MV-4-11 (cell line): ENCODE measurements around the gene IL27RA.
"Not testable (repeated sequence)": the region's sequence is repeated elsewhere in the genome, so short reads cannot be mapped to it uniquely, and the experiment has no call there.

Source experiments
- DNase-seq: peaks from one replicate; lab custom pipeline; 2025; lab: John Stamatoyannopoulos, UW

Gene IL27RA

DNA sequence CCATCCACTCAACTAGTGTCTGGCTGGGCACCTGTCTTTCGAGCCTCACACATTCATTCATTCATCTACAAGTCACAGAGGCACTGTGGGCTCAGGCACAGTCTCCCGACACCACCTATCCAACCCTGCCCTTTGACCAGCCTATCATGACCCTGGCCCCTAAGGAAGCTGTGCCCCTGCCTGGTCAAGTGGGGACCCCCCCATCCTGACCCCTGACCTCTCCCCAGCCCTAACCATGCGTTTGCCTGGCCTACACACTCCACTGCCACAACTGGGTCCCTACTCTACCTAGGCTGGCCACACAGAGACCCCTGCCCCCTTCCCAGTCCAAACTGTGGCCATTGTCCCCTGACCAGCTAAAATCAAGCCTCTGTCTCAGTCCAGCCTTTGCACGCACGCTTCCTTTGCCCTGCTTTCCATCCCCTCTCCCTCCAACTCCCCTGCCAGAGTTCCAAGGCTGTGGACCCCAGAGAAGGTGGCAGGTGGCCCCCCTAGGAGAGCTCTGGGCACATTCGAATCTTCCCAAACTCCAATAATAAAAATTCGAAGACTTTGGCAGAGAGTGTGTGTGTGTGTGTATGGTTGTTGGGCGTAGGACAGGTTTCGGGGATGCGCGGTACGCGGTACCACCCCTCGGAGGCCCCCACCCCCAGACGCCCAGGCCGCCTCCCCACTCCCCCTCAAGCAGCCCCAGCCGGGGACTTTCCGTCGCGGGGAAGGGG lies 404 bp upstream of the IL27RA start:
- DNase-seq: no peak

DNA sequence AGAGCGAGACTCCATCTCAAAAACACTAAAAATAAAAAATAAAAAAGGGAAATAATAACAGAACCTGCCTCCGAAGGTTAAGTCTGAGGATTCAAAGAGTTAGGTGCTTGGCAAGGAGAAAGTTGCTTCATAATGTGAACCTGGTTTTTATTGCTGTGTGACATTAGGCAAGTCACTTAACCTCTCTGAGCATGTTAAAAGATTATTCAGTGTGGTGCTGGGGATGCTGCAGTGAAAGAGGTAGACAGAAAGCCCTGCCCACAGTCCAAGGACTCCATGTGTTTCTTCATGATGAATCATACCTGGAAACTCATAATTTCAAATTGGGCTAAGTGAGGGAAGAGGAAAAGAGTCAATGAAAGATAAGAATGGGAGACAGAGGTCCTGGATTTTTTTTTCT lies 2.4 kb downstream of the IL27RA start:
- DNase-seq: no peak

DNA sequence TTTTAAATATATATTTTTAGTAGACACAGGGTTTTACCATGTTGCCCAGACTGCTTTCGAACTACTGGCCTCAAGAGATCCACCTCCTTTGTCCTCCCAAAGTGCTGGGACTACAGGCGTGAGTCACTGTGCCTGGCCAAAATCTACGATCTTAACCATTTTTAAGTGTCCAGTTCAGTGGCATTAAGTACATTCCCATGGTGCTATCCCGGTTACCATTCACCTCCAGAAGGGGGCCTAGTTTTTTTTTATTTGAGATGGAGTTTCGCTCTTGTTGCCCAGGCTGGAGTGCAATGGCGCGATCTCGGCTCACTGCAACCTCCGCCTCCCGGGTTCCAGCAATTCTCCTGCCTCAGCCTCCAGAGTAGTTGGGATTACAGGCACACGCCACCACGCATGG lies 3.6 kb downstream of the IL27RA start:
- DNase-seq: not testable (repeated sequence)

DNA sequence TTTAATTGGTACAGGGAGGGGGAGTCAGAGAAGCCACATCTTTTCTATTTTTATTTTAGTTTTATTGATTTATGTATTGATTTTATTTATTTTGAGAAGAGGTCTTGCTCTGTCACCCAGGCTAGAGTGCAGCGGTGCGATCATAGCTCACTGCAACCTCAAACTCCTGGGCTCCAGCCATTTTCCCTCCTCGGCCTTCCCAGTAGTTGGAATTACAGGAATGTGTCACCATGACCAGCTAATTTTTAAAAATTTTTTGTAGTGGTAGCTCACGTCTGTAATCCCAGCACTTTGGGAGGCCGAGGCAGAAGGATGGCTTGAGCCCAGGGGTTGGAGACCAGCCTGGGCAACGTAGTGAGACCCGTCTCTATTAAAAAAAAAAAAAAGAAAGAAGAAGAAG lies 4.1 kb downstream of the IL27RA start:
- DNase-seq: no peak

DNA sequence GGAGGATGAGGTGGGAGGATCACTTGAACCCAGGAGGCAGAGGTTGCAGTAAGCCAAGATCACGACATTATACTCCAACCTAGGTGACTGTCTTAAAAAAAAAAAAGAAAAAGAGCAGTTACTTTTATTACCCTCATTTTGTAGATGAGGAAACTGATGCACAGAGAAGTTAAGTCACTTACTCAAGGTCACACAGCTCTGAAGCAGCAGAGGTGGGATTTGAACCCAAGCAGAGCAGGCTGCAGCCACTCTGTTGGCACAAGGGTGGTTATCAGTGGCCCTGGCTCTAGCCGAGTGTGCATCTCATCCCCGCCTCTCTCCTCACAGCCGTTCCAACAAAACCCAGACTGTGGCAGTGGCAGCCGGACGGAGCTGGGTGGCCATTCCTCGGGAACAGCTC lies 7.6 kb downstream of the IL27RA start:
- DNase-seq: no peak

DNA sequence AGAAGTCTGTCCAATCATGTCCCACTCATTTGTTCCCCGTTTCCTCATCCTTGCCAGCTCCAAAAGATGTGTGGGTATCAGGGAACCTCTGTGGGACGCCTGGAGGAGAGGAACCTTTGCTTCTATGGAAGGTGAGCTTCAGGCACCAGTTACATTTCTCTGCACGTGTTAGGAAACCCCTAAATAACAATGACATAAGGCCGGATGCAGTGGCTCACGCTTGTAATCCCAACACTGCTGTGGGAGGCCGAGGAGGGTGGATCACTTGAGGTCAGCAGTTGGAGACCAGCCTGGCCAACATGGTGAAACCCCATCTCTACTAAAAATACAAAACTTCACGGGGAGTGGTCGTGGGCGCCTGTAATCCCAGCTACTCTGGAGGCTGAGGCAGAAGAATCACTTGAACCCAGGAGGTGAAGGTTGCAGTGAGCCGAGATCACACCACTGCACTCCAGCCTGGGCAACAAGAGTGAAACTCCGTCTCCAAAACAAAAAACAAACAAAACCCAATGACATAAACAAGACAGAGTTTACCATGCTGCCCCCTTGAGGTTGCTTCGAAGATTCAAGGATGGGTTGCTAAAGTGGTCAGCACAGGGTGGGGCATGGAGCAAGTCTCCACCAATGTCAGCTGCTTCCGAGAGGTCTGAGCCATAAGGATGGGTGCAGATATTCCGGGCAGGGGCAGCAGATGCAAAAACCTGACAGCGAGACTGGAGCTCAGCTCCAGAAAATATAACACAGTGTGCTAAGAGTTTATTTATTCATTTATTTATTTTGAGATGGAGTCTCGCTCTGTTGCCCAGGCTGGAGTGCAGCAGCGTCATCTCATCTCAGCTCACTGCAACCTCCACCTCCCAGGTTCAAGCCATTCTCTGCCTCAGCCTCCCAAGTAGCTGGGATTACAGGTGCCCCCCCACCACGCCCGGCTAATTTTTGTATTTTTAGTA lies 11.4 kb downstream of the IL27RA start:
- DNase-seq: peak; percentile 89

DNA sequence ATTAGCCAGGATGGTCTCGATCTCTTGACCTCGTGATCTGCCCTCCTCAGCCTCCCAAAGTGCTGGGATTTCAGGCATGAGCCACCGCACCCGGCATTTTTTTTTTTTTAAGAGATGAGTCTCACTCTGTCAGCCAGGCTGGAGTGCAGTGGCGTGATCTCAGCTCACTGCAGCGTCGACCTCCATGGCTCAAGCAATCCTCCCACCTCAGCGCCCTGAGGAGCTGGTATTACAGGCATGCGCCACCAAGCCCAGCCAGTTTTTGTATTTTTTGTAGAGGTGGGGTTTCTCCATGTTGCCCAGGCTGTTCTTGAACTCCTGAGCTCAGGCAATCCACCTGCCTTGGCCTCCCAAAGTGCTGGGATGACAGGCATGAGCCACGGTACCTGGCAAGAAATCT lies 16.3 kb downstream of the IL27RA start:
- DNase-seq: not testable (repeated sequence)

DNA sequence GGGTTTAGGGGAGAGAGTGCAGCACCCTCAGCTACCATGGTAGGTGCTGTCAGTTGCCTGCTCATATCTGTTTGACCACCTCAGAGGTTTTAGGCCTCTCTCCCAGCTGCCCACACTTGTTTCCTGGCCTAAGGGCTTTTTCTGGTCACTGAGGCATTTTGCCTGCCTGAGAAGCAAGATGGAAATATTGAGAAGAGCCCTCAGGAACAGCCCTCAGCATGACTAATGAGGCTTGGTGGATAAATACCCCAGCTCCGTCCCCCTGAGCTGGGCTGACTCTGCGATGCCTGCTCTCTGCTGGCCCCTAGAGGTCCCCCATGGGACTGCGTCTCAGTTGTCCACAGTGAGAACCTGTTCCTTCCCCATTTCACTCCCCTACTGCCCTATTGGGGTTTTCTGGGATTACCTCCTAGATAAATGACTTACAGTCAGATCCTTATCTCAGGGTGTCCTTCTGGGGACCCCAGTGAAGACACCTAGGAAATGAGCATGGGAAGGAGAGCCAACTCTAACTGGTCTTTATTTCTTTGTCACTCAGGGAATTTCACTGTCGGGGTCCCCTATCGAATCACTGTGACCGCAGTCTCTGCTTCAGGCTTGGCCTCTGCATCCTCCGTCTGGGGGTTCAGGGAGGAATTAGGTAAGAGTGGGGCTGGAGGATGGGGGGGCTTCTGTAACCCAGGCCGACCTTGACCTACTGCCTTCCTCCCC lies 17.0 kb downstream of the IL27RA start:
- DNase-seq: peak; percentile 87

DNA sequence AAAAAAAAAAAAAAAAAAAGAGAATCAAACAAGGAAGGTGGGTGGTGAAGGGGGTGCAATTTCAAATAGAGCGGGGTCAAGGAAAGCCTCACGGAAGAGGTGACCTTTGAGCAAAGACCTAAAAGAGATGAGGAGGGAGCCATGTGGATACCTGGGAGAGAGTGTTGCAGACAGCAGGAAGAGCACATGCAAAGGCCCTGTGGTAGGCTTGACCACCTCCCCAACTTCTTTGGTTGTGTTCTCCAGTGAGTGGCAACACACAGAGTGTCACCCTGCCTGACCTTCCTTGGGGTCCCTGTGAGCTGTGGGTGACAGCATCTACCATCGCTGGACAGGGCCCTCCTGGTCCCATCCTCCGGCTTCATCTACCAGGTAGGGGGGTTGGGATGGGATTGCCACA lies 18.9 kb downstream of the IL27RA start:
- no peak for DNase-seq

DNA sequence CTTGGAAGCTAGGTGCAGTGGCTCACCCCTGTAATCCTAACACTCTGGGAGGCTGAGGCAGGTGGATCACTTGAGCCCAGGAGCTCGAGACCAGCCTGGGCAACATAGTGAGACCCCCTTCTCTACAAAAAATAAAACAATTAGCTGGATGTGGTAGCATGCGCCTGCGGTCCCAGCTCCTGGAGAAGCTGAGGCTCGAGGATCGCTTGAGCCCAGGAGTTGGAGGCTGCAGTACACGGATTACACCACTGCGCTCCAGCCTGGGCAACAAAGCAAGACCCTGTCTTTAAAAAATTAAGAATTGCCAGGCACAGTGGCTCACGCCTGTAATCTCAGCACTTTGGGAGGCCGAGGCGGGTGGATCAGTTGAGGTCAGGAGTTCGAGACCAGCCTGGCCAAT lies 19.4 kb downstream of the IL27RA start:
- not testable (repeated sequence) for DNase-seq

DNA sequence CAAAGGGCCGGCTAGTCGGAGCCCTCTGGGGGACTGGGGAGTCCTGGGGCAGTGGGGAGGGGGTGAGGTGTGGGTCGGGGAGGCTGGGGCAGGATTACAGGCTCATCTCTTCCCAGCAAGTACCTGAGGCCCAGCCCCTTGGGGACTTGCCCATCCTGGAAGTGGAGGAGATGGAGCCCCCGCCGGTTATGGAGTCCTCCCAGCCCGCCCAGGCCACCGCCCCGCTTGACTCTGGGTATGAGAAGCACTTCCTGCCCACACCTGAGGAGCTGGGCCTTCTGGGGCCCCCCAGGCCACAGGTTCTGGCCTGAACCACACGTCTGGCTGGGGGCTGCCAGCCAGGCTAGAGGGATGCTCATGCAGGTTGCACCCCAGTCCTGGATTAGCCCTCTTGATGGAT lies 20.4 kb downstream of the IL27RA start:
- no peak for DNase-seq

DNA sequence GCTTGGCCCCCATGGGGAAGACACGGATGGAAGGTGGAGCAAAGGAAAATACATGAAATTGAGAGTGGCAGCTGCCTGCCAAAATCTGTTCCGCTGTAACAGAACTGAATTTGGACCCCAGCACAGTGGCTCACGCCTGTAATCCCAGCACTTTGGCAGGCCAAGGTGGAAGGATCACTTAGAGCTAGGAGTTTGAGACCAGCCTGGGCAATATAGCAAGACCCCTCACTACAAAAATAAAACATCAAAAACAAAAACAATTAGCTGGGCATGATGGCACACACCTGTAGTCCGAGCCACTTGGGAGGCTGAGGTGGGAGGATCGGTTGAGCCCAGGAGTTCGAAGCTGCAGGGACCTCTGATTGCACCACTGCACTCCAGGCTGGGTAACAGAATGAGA lies 20.9 kb downstream of the IL27RA start:
- DNase-seq: no peak

DNA sequence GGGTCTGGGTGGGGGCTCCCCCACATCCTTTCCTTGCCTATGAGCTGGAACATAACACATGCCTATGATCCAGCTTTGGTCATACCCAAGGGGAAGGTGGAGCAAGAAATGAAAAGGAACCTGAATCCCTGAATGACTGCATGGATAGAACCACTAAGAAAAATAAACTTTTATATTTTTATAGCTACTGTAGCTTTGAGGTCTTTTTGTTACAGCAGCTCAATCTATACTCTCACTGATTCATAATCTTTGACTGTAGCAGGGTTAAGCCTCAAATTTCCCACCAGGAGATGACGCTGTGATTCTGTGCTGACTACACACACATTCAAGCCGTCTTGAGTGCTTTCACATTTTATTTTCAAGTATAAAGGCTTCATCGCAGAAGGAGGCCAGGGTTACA lies 21.5 kb downstream of the IL27RA start:
- no peak for DNase-seq

DNA sequence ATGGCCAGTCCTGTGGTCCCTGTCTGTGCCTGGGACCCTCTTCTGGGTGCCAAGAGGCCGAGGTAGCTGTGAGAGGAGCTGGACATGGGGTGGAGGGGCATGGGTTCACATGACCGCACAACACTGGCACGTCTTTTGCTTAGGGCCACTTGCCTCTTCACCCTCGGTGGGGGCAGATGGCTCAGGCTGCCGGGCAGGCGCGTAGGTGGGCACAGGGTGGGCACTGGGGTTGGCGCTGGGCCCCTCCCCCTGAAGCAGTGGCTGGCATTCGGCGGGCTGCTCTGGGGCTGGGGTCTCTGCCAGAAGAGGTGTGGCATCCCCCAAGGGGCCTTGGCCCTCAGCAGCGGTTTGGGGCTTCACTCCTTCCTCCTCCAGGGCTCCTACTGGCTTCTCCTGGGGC lies 21.9 kb downstream of the IL27RA start:
- DNase-seq: no peak

DNA sequence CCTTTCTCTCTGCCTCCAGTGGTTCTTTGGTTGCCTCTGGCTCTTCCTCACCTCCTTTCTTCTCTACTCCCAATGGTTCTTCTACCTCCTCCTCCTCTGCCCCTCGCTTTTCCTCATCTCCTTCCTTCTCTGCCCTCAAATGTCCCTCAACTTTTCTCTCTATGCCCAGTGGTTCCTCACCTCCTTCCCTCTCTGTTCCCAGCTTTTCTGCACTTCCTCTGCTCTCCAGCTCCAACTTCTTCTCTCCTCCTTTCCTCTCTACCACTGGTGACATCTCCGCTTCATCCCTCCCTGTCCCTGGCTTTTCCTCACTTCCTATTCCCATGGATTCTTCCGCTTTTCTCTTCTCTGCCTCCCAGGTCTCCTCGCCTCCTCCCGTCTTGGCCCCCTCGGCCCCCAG lies 22.5 kb downstream of the IL27RA start:
- DNase-seq: no peak

DNA sequence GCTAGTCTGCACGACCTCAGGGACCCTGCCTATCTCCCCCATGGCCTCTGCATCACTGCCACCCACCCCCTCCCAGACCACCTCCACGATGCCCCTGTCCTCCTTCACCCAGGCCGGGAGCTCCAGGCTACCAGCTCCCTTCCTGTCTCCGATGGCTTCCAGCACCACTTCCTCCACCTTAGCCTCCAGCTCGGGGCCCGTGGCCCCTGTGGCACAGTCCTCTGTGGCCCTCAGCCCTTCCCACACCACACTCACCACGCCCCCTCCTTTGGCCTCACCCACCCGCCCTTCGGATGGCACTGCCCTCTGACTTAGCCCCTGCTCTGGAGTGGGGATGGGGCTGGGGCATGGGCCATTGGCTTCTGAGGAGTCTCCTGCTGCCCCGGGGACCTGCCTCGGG lies 23.2 kb downstream of the IL27RA start:
- DNase-seq: no peak

DNA sequence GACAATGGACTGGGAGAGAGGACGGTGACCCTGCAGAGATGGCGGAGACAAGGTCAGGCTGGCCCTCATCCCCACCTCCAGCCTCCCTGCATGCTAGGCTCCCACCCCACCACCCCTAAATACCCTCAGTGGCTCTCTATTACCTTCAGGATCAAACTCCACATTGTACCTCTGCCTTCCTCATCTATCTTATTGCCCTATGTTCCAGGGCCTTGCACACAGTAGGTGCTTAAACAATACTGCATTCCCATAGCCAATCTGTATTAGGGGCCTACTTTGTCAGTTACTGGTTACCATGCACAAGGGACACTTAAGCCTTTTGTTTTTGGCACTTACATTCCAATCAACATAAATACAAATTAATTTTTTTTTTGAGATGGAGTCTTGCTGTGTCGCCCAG lies 23.8 kb downstream of the IL27RA start:
- DNase-seq: no peak

DNA sequence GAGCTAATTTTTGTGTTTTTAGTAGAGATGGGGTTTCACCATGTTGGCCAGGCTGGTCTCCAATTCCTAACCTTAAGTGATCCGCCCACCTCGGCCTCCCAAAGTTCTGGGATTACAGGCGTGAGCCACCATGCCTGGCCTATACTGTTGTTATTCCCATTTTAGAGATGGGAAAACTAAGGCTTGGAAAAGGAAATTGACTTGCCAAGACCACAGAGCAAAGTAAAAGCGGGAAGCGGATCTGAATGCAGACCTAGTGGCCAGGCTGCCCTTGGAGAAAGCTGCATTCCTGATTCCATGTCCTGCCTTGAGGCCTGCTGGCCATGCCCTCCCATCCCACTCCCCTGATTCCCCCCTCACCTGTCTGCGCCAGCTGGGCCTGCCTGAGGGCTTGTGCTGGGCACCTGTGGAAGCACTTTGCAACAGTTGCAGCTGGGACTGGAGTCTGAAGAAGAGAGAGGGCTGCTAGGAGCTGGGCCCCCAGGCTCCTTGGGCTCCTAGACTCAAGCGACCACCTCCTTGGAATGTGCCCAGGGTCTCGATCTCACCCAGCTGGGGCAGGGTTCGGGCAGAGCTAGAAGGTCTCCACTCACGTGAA lies 24.6 kb downstream of the IL27RA start:
- no peak for DNase-seq

DNA sequence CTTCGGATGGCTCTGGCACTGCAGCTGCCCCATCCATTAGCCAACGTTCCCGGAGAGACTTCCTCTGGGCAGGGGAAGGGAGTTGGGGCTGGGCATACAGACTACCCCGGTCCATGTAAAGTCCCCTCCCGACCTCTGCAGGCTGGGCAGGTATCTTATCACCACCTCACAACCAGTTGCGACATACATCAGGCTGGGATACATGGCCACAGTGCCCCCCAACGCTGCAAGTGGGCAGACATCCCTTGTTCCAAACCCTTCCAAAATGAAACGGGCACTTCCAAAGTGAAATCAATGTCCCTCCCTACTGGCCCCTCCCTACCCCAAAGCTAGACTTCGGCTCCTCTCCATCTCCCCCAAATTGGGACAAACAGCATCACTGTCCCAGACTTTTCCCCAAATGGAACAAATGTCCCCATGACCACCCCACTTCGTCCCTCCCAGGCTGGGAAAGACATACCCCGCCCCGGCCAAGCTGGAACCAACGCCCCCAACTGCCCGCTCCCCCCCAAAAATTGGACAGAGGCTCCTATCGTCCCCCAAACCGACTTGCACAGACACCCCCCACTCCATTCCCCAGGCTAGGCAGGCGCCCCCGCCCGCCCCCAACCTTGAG lies 25.3 kb downstream of the IL27RA start:
- DNase-seq: no peak

DNA sequence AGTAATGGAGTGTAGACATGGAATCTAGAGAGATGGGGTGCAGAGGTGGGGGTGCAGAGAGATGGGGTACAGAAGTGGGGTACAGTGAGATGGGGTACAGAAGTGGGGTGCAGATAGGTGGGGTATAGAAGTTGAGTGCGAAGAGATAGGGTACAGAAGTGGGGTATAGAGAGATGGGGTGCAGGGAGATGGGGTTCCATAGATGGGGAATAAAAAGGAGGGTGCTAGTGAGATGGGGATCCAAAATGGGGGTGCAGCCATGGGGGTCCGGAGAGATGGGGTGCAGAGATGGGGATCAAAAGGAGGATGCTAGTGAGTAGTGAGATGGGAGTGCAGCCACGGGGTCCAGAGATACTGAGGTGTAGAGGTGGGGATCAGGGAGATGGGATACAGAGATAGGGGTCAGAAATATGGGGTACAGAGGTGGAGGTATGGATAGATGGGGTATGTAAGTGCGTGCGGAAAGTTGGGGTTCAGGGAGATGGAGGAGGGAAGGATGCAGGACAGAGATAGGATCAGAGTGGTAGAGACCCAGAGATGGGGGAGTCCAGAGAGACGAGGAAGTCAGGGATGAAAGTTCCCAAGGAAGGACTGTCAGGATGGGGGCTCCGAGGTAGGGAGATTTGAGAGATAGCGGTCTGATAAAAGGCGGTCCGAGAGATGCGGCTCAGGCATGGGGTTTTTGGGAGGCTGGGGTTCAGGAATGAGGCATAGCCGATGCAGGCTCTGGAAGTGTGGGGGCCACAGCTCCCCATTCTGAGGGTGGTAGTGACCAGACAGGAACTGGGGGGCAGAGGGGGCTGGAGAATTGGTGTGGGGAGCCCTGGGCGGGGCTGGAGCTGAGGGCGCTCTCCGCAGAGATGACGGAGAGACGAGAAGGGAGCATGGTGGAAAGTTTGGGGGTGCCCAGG lies 26.9 kb downstream of the IL27RA start:
- DNase-seq: no peak

DNA sequence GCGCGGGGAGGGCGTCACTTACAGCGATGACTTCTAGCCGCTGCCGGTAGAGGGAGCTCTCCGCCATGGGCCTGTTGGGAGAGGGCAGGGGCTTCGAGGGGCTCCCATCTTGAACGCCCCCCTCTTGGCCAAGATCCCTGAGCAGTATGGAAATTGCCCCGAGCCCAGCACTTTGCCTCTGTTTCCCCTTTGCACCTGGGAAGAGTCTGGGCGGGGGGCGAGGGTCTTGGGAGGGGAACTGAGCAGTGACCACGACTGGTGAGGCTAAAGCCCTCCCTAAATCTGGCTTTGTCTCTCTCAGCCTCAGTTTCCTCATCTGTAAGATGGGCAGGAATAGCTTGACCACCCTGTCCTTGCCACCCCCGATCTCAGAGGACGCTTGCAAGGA lies 27.5 kb downstream of the IL27RA start:
- DNase-seq: no peak
